ENCODE measurements around the gene WFIKKN1. TPM values are rescaled to one million over a fixed set of nuclear protein-coding genes. Genes with fewer than 3 reads are reported as not detected.

Gene WFIKKN1, protein sequence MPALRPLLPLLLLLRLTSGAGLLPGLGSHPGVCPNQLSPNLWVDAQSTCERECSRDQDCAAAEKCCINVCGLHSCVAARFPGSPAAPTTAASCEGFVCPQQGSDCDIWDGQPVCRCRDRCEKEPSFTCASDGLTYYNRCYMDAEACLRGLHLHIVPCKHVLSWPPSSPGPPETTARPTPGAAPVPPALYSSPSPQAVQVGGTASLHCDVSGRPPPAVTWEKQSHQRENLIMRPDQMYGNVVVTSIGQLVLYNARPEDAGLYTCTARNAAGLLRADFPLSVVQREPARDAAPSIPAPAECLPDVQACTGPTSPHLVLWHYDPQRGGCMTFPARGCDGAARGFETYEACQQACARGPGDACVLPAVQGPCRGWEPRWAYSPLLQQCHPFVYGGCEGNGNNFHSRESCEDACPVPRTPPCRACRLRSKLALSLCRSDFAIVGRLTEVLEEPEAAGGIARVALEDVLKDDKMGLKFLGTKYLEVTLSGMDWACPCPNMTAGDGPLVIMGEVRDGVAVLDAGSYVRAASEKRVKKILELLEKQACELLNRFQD
- total RNA-seq (under 1 TPM; 0.15 to 0.70 (median 0.20) TPM), polyA plus RNA-seq (0.29 TPM)
- long read RNA-seq, donor 1, full-length matches to known transcripts: 5 of 5 reads
- long read RNA-seq, donor 1, partial matches to known transcripts: 0 of 5 reads
- long read RNA-seq, donor 1, other reads (novel, unspliced or antisense): 0 of 5 reads
- long read RNA-seq, donor 2, full-length matches to known transcripts: 2 of 2 reads
- long read RNA-seq, donor 2, partial matches to known transcripts: 0 of 2 reads
- long read RNA-seq, donor 2, other reads (novel, unspliced or antisense): 0 of 2 reads
- long read RNA-seq, donor 3, full-length matches to known transcripts: 5 of 5 reads
- long read RNA-seq, donor 3, partial matches to known transcripts: 0 of 5 reads
- long read RNA-seq, donor 3, other reads (novel, unspliced or antisense): 0 of 5 reads
- long read RNA-seq, donor 4, full-length matches to known transcripts: 5 of 5 reads
- long read RNA-seq, donor 4, partial matches to known transcripts: 0 of 5 reads
- long read RNA-seq, donor 4, other reads (novel, unspliced or antisense): 0 of 5 reads

DNA sequence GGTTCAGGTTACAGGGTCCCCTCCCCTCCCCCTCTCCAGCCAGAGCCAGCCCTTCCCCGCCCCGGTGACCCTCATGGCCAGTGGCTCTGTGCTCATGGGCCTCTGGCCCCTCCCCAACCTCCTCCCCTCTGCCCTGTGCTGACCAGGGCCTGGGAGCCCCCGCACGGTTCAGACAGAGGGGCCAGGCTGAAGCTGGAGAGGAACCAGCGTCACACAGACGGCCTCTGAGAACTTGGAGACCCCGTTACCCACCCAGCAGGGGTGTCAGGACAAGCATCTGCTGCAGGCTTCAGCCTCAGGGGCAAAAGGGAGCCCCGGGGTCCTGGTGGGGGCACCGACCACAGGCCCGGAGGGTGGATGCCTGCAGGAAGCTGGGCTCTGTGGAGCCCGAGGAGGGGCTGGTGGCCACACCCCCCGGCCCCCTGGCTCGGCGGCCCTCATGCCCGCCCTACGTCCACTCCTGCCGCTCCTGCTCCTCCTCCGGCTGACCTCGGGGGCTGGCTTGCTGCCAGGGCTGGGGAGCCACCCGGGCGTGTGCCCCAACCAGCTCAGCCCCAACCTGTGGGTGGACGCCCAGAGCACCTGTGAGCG, at the start of gene WFIKKN1:
Gene WFIKKN1 (plus strand): TSS at position 171 of the 591 bp plus-strand sequence. CDS start 269 bp downstream, at position 440.
- Histone ChIP-seq H3K9me3 (ENCODE audit: control insufficient read depth, low read length) (no peaks in the 10 kb centered on the region), H3K4me3 (ENCODE audit: low read length) (no peak within 1 kb of the TSS), H3K27me3 (ENCODE audit: control insufficient read depth, insufficient read depth) (no peaks in the 10 kb centered on the region), H3K27ac (ENCODE audit: low read length) (no peak within 1 kb of the TSS), H3K4me1 (ENCODE audit: control insufficient read depth, insufficient read depth, low read length) (peaks cover 2% of the 10 kb centered on the region)
- intact Hi-C loops (cut with DNase I): no loop called here
- whole genome bisulfite sequencing: 5% methylated on average over 23 of the region's 23 CpGs
- DNase-seq (peak in 2 of 3 donors; percentile 72 to 83), ATAC-seq (peak in 1 of 2 donors; percentile 10)

DNA sequence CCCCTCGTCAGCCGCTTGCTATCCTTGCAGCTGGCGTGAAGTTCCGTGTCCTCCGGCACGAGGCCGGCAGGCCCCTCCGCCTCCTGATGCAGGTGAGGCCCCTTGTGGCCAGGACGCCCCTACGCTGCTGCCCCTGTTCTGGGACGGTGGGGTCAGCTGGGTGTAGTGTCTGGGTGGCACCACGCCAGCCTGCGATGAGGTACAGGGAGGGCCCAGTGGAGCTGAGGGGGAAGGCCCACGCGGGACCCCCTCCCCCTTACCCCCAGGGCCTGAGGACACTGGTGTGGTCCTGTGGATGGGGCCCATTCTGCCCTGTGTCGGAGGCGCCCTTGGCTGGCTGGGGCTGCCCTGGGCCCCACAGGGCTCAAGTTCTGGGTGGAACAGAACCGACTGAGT, 48.6 kb upstream of the WFIKKN1 start:
- DNase-seq (peak; percentile 20 to 63 (median 59)), ATAC-seq (no peak)
- intact Hi-C loops (cut with DNase I): loop anchor here in 2 of 4 donors (5.0 to 10.0 kb wide), 2 partner anchors 75 to 83 kb away; partner anchors contain the start of gene RHOT2 (in 1 of the 2)
- H3K9me3 ChIP-seq (ENCODE audit: control insufficient read depth, low read length): no peaks in the 10 kb centered on the region
- no peaks in the 10 kb centered on the region for H3K27me3 ChIP-seq (ENCODE audit: control insufficient read depth, insufficient read depth)
- H3K27ac ChIP-seq (ENCODE audit: low read length): no peak overlapping the region
- WGBS: 81% methylated on average over 18 of the region's 18 CpGs
- H3K4me3 ChIP-seq (ENCODE audit: low read length): no peak overlapping the region
- no peaks in the 10 kb centered on the region for H3K4me1 ChIP-seq (ENCODE audit: control insufficient read depth, insufficient read depth, low read length)

DNA sequence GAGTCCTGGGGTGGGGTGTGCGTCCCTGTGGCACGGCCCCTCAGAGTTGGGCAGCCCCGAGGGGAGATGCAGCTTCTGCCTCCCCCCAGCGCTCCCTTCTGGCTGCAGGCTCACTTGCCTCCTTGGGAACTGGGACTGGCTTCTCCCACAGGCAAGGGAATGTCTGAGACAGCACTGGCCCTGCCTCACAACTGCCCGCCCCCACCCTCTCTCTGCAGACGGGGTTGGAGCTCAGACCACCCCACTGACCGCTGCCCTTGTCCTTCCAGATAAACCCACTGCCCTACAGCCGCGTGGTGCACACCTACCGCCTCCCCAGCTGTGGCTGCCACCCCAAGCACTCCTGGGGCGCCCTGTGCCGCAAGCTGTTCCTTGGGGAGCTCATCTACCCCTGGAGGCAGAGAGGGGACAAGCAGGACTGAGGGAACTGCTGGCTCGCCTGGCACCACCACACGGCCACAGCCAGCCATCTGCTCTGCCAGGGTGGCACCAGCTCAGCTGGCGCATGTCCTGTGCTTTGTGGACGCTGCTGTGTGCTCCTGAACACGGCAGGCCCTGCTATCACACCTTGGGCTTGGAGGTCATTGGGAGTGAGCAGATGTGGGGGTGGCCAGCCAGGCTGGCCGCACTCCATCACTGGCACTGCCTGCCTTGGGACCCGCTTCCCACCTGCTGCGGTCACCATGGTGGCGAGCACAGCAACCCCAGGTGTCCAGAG, 48.0 kb upstream of the WFIKKN1 start:
- Histone ChIP-seq H3K4me3 (ENCODE audit: low read length) (no peak overlapping the region), H3K27me3 (ENCODE audit: control insufficient read depth, insufficient read depth) (no peaks in the 10 kb centered on the region), H3K9me3 (ENCODE audit: control insufficient read depth, low read length) (no peaks in the 10 kb centered on the region), H3K4me1 (ENCODE audit: control insufficient read depth, insufficient read depth, low read length) (no peaks in the 10 kb centered on the region), H3K27ac (ENCODE audit: low read length) (no peak overlapping the region)
- ATAC-seq (no peak), DNase-seq (peak in 2 of 3 donors; percentile 48 to 59)
- WGBS: 87% methylated on average over 21 of the region's 21 CpGs
- intact Hi-C loops (cut with DNase I): loop anchor here in 2 of 4 donors (5.0 to 10.0 kb wide), 2 partner anchors 75 to 82 kb away; partner anchors contain the start of gene RHOT2 (in 1 of the 2)

- H3K27ac ChIP-seq (ENCODE audit: low read length): no peak overlapping the region
- H3K4me1 ChIP-seq (ENCODE audit: control insufficient read depth, insufficient read depth, low read length): no peaks in the 10 kb centered on the region
These were observed 47.3 kb upstream of the WFIKKN1 start for GRCh38 chr16:583470-583814.

GRCh38 chr16:583815-584591, 46.8 kb upstream of the WFIKKN1 start:
- Histone ChIP-seq H3K4me3 (ENCODE audit: low read length) (no peak overlapping the region), H3K27me3 (ENCODE audit: control insufficient read depth, insufficient read depth) (no peaks in the 10 kb centered on the region), H3K27ac (ENCODE audit: low read length) (no peak overlapping the region), H3K4me1 (ENCODE audit: control insufficient read depth, insufficient read depth, low read length) (no peaks in the 10 kb centered on the region), H3K9me3 (ENCODE audit: control insufficient read depth, low read length) (no peaks in the 10 kb centered on the region)
- DNase-seq: peak; percentile 15 to 55 (median 50)
- WGBS: 52% methylated on average over 38 of the region's 38 CpGs
- no peak for ATAC-seq
- intact Hi-C loops (cut with DNase I): loop anchor here in 2 of 4 donors (5.0 to 10.0 kb wide), 2 partner anchors 73 to 81 kb away; partner anchors contain the start of gene RHOT2 (in 1 of the 2)

More at GRCh38 chr16:583470-583814, 47.3 kb upstream of the WFIKKN1 start:
- intact Hi-C loops (cut with DNase I): loop anchor here in 2 of 4 donors (5.0 to 10.0 kb wide), 2 partner anchors 74 to 81 kb away; partner anchors contain the start of gene RHOT2 (in 1 of the 2)
- Histone ChIP-seq H3K4me3 (ENCODE audit: low read length) (no peak overlapping the region), H3K27me3 (ENCODE audit: control insufficient read depth, insufficient read depth) (no peaks in the 10 kb centered on the region), H3K9me3 (ENCODE audit: control insufficient read depth, low read length) (no peaks in the 10 kb centered on the region)
- ATAC-seq: no peak
- peak in 2 of 3 donors; percentile 48 to 62 for DNase-seq
- WGBS: 62% methylated on average over 16 of the region's 16 CpGs

GRCh38 chr16:585351-585750, 45.4 kb upstream of the WFIKKN1 start:
- 22% methylated on average over 10 of the region's 10 CpGs for WGBS
- no peak for ATAC-seq
- Histone ChIP-seq H3K4me3 (ENCODE audit: low read length) (no peak overlapping the region), H3K27ac (ENCODE audit: low read length) (no peak overlapping the region), H3K27me3 (ENCODE audit: control insufficient read depth, insufficient read depth) (no peaks in the 10 kb centered on the region), H3K9me3 (ENCODE audit: control insufficient read depth, low read length) (no peaks in the 10 kb centered on the region), H3K4me1 (ENCODE audit: control insufficient read depth, insufficient read depth, low read length) (no peaks in the 10 kb centered on the region)
- DNase-seq: peak in 2 of 3 donors; percentile 58 to 64
- intact Hi-C loops (cut with DNase I): loop anchor here in 2 of 4 donors (5.0 to 10.0 kb wide), 2 partner anchors 77 to 79 kb away; partner anchors contain the start of gene RHOT2 (in 1 of the 2)

DNA sequence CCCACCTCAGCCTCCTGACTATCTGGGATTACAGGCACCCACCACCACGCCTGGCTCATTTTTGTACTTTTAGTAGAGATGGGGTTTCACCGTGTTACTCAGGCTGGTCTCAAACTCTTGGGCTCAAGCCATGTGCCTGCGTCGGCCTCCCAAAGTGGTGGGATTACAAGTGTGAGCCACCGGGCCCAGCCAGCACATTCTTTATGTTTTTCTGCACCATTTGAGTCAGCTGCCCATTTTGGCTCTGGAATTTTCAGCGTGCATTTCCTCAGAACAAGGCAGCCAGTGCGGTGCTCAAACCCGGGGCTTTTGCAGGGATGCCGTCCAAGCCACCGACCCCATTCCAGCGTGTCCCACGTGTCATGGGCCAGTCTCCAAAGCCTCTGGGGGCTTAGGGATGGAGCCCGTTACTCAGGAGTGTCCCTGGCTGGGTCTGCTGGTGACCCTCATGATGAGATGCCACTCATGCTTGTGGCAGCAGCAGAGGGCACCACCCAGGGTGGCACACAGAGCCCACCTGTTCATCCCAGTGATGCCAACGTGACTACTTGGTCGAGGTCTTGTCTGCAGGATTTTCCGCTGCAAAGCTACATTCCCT, 44.6 kb upstream of the WFIKKN1 start:
- Histone ChIP-seq H3K4me3 (ENCODE audit: low read length) (no peak overlapping the region), H3K27me3 (ENCODE audit: control insufficient read depth, insufficient read depth) (no peaks in the 10 kb centered on the region), H3K27ac (ENCODE audit: low read length) (no peak overlapping the region), H3K9me3 (ENCODE audit: control insufficient read depth, low read length) (no peaks in the 10 kb centered on the region), H3K4me1 (ENCODE audit: control insufficient read depth, insufficient read depth, low read length) (no peaks in the 10 kb centered on the region)
- 41% methylated on average over 16 of the region's 16 CpGs for WGBS
- DNase-seq (peak in 1 of 3 donors; percentile 44), ATAC-seq (no peak)
- intact Hi-C loops (cut with DNase I): loop anchor here in 2 of 4 donors (5.0 to 10.0 kb wide), 2 partner anchors 76 to 79 kb away; partner anchors contain the start of gene RHOT2 (in 1 of the 2)

GRCh38 chr16:586645-587590, 43.9 kb upstream of the WFIKKN1 start:
- no peaks in the 10 kb centered on the region for H3K4me1 ChIP-seq (ENCODE audit: control insufficient read depth, insufficient read depth, low read length)
- H3K9me3 ChIP-seq (ENCODE audit: control insufficient read depth, low read length): no peaks in the 10 kb centered on the region
- DNase-seq (peak; percentile 75 to 90 (median 80)), ATAC-seq (peak in 1 of 2 donors; percentile 4)
- whole genome bisulfite sequencing: 64% methylated on average over 14 of the region's 14 CpGs
- intact Hi-C loops (cut with DNase I): loop anchor here in 2 of 4 donors (5.0 to 10.0 kb wide), 2 partner anchors 75 to 78 kb away; partner anchors contain the start of gene RHOT2 (in 1 of the 2)
- H3K27me3 ChIP-seq (ENCODE audit: control insufficient read depth, insufficient read depth): no peaks in the 10 kb centered on the region
- H3K4me3 ChIP-seq (ENCODE audit: low read length): no peak overlapping the region
- H3K27ac ChIP-seq (ENCODE audit: low read length): peak overlapping the region; percentile 31
